ENCODE results near the gene SH3TC1.

Gene SH3TC1

GRCh38 chr4:8239226-8239625, 40.1 kb downstream of the SH3TC1 start:
- no peak for DNase-seq
- H3K27ac Mint-ChIP-seq, result no peak overlapping the region
- peaks cover 6% of the 10 kb centered on the region for H3K4me1 Mint-ChIP-seq (ENCODE audit: low read depth)
- peaks cover 3% of the 10 kb centered on the region for H3K36me3 Mint-ChIP-seq (ENCODE audit: low read depth)
- no peaks in the 10 kb centered on the region for H3K9me3 Mint-ChIP-seq
- H3K27me3 Mint-ChIP-seq, result no peaks in the 10 kb centered on the region
- no peak overlapping the region for H3K4me3 Mint-ChIP-seq

GRCh38 chr4:8239661-8240060, 40.6 kb downstream of the SH3TC1 start:
- DNase-seq, result no peak
- Mint-ChIP-seq H3K27ac (no peak overlapping the region), H3K9me3 (no peaks in the 10 kb centered on the region), H3K36me3 (ENCODE audit: low read depth) (peaks cover 3% of the 10 kb centered on the region), H3K4me1 (ENCODE audit: low read depth) (peaks cover 6% of the 10 kb centered on the region), H3K4me3 (no peak overlapping the region), H3K27me3 (no peaks in the 10 kb centered on the region)

- H3K4me3 Mint-ChIP-seq, result no peak overlapping the region
- DNase-seq, result no peak
- no peaks in the 10 kb centered on the region for H3K9me3 Mint-ChIP-seq
- peaks cover 3% of the 10 kb centered on the region for H3K36me3 Mint-ChIP-seq (ENCODE audit: low read depth)
- H3K27me3 Mint-ChIP-seq, result no peaks in the 10 kb centered on the region
- H3K4me1 Mint-ChIP-seq (ENCODE audit: low read depth), result peaks cover 6% of the 10 kb centered on the region
- H3K27ac Mint-ChIP-seq, result no peak overlapping the region
Observed at GRCh38 chr4:8240211-8241041, 41.3 kb downstream of the SH3TC1 start.

- H3K27me3 Mint-ChIP-seq, result no peaks in the 10 kb centered on the region
- no peak overlapping the region for H3K27ac Mint-ChIP-seq
- no peaks in the 10 kb centered on the region for H3K9me3 Mint-ChIP-seq
- H3K36me3 Mint-ChIP-seq (ENCODE audit: low read depth), result peaks cover 3% of the 10 kb centered on the region
- peaks cover 6% of the 10 kb centered on the region for H3K4me1 Mint-ChIP-seq (ENCODE audit: low read depth)
- no peak overlapping the region for H3K4me3 Mint-ChIP-seq
- no peak for DNase-seq
Observed at GRCh38 chr4:8241211-8241779, 42.2 kb downstream of the SH3TC1 start.

- Mint-ChIP-seq H3K9me3 (no peaks in the 10 kb centered on the region), H3K4me1 (ENCODE audit: low read depth) (peaks cover 6% of the 10 kb centered on the region), H3K27me3 (no peaks in the 10 kb centered on the region), H3K27ac (no peak overlapping the region), H3K36me3 (ENCODE audit: low read depth) (peaks cover 1% of the 10 kb centered on the region), H3K4me3 (no peak overlapping the region)
- peak; percentile 92 for DNase-seq
Observed at GRCh38 chr4:8241895-8242696, 43.0 kb downstream of the SH3TC1 start.

GRCh38 chr4:8242782-8243560, 43.9 kb downstream of the SH3TC1 start:
- H3K36me3 Mint-ChIP-seq (ENCODE audit: low read depth), result no peaks in the 10 kb centered on the region
- no peaks in the 10 kb centered on the region for H3K9me3 Mint-ChIP-seq
- H3K27me3 Mint-ChIP-seq, result no peaks in the 10 kb centered on the region
- DNase-seq, result no peak
- no peak overlapping the region for H3K27ac Mint-ChIP-seq
- peaks cover 6% of the 10 kb centered on the region for H3K4me1 Mint-ChIP-seq (ENCODE audit: low read depth)
- H3K4me3 Mint-ChIP-seq, result no peak overlapping the region

GRCh38 chr4:8244001-8244757, 45.1 kb downstream of the SH3TC1 start:
- Mint-ChIP-seq H3K4me1 (ENCODE audit: low read depth) (peaks cover 6% of the 10 kb centered on the region), H3K4me3 (no peak overlapping the region), H3K27ac (no peak overlapping the region)

GRCh38 chr4:8244931-8245460, 45.9 kb downstream of the SH3TC1 start:
- Mint-ChIP-seq H3K27ac (no peak overlapping the region), H3K27me3 (no peaks in the 10 kb centered on the region), H3K4me3 (no peak overlapping the region), H3K36me3 (ENCODE audit: low read depth) (no peaks in the 10 kb centered on the region), H3K4me1 (ENCODE audit: low read depth) (peaks cover 6% of the 10 kb centered on the region), H3K9me3 (no peaks in the 10 kb centered on the region)
- DNase-seq, result no peak

More at GRCh38 chr4:8244001-8244757, 45.1 kb downstream of the SH3TC1 start:
- Mint-ChIP-seq H3K9me3 (no peaks in the 10 kb centered on the region), H3K27me3 (no peaks in the 10 kb centered on the region), H3K36me3 (ENCODE audit: low read depth) (no peaks in the 10 kb centered on the region)
- DNase-seq, result no peak

- H3K4me1 Mint-ChIP-seq (ENCODE audit: low read depth), result peaks cover 6% of the 10 kb centered on the region
- H3K9me3 Mint-ChIP-seq, result no peaks in the 10 kb centered on the region
- no peak overlapping the region for H3K4me3 Mint-ChIP-seq
- no peaks in the 10 kb centered on the region for H3K27me3 Mint-ChIP-seq
- no peaks in the 10 kb centered on the region for H3K36me3 Mint-ChIP-seq (ENCODE audit: low read depth)
- H3K27ac Mint-ChIP-seq, result no peak overlapping the region
- no peak for DNase-seq
Observed at GRCh38 chr4:8245884-8246833, 47.1 kb downstream of the SH3TC1 start.

GRCh38 chr4:8247047-8247930, 48.2 kb downstream of the SH3TC1 start:
- no peak for DNase-seq
- Mint-ChIP-seq H3K27me3 (no peaks in the 10 kb centered on the region), H3K9me3 (no peaks in the 10 kb centered on the region), H3K36me3 (ENCODE audit: low read depth) (no peaks in the 10 kb centered on the region), H3K4me1 (ENCODE audit: low read depth) (no peaks in the 10 kb centered on the region), H3K27ac (no peak overlapping the region), H3K4me3 (no peak overlapping the region)

GRCh38 chr4:8248091-8248490, 49.0 kb downstream of the SH3TC1 start:
- H3K4me1 Mint-ChIP-seq (ENCODE audit: low read depth), result no peaks in the 10 kb centered on the region
- H3K9me3 Mint-ChIP-seq, result no peaks in the 10 kb centered on the region
- H3K4me3 Mint-ChIP-seq, result no peak overlapping the region
- no peaks in the 10 kb centered on the region for H3K36me3 Mint-ChIP-seq (ENCODE audit: low read depth)
- DNase-seq, result no peak
- H3K27ac Mint-ChIP-seq, result no peak overlapping the region
- no peaks in the 10 kb centered on the region for H3K27me3 Mint-ChIP-seq

- no peak overlapping the region for H3K4me3 Mint-ChIP-seq
- DNase-seq, result no peak
- H3K27ac Mint-ChIP-seq, result no peak overlapping the region
- no peaks in the 10 kb centered on the region for H3K4me1 Mint-ChIP-seq (ENCODE audit: low read depth)
- no peaks in the 10 kb centered on the region for H3K27me3 Mint-ChIP-seq
- H3K9me3 Mint-ChIP-seq, result no peaks in the 10 kb centered on the region
- no peaks in the 10 kb centered on the region for H3K36me3 Mint-ChIP-seq (ENCODE audit: low read depth)
Observed at GRCh38 chr4:8250227-8250626, 51.1 kb downstream of the SH3TC1 start.
